ENCODE measurements around the gene PANX1. TPM values are rescaled to one million over a fixed set of nuclear protein-coding genes. Genes with fewer than 3 reads are reported as not detected.

Gene PANX1
- total and polyA plus RNA-seq, 2 experiments from 2014 or later: 9.5 to 40.8 TPM

DNA sequence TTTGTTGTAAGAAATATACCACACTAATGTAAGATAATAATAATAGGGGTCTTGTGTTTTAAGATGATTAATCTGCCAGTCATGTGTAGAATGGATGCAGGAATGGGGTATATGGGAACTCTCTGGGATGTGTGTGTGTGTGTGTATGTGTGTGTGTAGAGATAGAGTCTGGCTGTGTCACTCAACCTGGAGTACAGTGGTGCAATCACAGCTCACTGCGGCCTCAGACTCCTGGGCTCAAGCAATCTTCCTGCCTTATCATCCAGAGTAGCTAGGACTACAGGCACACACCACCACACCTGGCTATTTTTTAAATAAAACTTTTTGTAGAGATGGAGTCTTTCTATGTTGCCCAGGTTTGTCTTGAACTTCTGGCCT lies 11.5 kb upstream of the PANX1 start:
- H3K9me3 Mint-ChIP-seq: peaks cover 16% of the 10 kb centered on the region
- H3K36me3 ChIP-seq (ENCODE audit: insufficient read depth): no peaks in the 10 kb centered on the region
- H3K4me1 ChIP-seq (ENCODE audit: insufficient read depth): peaks cover 41% of the 10 kb centered on the region
- H3K4me3 ChIP-seq: no peak overlapping the region
- peaks cover 17% of the 10 kb centered on the region for H3K9me2 ChIP-seq (ENCODE audit: insufficient read depth)
- no peak overlapping the region for H3K27ac ChIP-seq (ENCODE audit: low read depth)
- no peak overlapping the region for H2AFZ ChIP-seq
- ATAC-seq (no peak), DNase-seq (ENCODE audit: low spot score) (no peak)
- 0 out of 2 replicates have a peak, but pooled peaks cover 2% of the 10 kb centered on the region for H3K79me2 ChIP-seq (replicated peaks; ENCODE audit: insufficient read depth)
- peaks cover 2% of the 10 kb centered on the region; the same call in 1 of the 2 replicates for H3K27me3 ChIP-seq (ENCODE audit: insufficient read depth)
- peaks cover 6% of the 10 kb centered on the region for H3K27me3 Mint-ChIP-seq (ENCODE audit: insufficient read depth, low read depth, poor library complexity)
- H3K4me1 Mint-ChIP-seq: peaks cover 49% of the 10 kb centered on the region
- H3K36me3 Mint-ChIP-seq (ENCODE audit: low read depth): peaks cover 22% of the 10 kb centered on the region
- H3K27ac Mint-ChIP-seq: no peak overlapping the region
- no peak overlapping the region for H3K4me3 Mint-ChIP-seq
- peaks cover 12% of the 10 kb centered on the region; the same call in 1 of the 2 replicates for H3F3A ChIP-seq (replicated peaks; ENCODE audit: low read depth)
- TF ChIP-seq, protein P1, sequence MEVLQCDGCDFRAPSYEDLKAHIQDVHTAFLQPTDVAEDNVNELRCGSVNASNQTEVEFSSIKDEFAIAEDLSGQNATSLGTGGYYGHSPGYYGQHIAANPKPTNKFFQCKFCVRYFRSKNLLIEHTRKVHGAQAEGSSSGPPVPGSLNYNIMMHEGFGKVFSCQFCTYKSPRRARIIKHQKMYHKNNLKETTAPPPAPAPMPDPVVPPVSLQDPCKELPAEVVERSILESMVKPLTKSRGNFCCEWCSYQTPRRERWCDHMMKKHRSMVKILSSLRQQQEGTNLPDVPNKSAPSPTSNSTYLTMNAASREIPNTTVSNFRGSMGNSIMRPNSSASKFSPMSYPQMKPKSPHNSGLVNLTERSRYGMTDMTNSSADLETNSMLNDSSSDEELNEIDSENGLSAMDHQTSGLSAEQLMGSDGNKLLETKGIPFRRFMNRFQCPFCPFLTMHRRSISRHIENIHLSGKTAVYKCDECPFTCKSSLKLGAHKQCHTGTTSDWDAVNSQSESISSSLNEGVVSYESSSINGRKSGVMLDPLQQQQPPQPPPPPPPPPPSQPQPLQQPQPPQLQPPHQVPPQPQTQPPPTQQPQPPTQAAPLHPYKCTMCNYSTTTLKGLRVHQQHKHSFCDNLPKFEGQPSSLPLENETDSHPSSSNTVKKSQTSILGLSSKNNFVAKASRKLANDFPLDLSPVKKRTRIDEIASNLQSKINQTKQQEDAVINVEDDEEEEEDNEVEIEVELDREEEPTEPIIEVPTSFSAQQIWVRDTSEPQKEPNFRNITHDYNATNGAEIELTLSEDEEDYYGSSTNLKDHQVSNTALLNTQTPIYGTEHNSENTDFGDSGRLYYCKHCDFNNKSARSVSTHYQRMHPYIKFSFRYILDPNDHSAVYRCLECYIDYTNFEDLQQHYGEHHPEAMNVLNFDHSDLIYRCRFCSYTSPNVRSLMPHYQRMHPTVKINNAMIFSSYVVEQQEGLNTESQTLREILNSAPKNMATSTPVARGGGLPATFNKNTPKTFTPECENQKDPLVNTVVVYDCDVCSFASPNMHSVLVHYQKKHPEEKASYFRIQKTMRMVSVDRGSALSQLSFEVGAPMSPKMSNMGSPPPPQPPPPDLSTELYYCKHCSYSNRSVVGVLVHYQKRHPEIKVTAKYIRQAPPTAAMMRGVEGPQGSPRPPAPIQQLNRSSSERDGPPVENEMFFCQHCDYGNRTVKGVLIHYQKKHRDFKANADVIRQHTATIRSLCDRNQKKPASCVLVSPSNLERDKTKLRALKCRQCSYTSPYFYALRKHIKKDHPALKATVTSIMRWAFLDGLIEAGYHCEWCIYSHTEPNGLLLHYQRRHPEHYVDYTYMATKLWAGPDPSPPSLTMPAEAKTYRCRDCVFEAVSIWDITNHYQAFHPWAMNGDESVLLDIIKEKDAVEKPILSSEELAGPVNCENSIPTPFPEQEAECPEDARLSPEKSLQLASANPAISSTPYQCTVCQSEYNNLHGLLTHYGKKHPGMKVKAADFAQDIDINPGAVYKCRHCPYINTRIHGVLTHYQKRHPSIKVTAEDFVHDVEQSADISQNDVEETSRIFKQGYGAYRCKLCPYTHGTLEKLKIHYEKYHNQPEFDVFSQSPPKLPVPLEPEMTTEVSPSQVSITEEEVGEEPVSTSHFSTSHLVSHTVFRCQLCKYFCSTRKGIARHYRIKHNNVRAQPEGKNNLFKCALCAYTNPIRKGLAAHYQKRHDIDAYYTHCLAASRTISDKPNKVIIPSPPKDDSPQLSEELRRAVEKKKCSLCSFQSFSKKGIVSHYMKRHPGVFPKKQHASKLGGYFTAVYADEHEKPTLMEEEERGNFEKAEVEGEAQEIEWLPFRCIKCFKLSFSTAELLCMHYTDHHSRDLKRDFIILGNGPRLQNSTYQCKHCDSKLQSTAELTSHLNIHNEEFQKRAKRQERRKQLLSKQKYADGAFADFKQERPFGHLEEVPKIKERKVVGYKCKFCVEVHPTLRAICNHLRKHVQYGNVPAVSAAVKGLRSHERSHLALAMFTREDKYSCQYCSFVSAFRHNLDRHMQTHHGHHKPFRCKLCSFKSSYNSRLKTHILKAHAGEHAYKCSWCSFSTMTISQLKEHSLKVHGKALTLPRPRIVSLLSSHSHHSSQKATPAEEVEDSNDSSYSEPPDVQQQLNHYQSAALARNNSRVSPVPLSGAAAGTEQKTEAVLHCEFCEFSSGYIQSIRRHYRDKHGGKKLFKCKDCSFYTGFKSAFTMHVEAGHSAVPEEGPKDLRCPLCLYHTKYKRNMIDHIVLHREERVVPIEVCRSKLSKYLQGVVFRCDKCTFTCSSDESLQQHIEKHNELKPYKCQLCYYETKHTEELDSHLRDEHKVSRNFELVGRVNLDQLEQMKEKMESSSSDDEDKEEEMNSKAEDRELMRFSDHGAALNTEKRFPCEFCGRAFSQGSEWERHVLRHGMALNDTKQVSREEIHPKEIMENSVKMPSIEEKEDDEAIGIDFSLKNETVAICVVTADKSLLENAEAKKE (CRISPR knock-in tag; IDR thresholded peaks at IDR 0.05): no peak
- TF ChIP-seq JUNB (IDR thresholded peaks at IDR 0.05; ENCODE audit: unreplicated experiment): no peak
- H4K20me1 ChIP-seq (replicated peaks; ENCODE audit: insufficient read depth): no peaks in the 10 kb centered on the region
- no peak overlapping the region for H3K4me2 ChIP-seq

DNA sequence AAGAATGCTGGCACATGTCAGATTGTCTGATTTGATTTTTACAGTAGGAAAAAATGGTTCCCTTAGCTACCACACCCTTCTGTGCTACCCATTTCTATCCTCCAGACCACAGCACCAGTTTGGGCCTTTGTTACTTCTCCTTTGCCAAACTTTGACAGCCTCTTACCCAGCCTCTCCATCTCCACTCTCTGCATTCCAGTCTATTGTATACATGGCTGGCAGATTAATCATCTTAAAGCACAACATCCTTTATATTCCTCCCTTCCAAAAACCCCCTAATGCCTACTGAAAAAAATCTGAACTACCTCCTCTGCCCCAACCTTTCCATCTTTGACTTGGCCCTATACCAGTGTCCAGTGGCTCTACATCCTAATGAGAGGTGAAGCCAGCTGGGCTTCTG lies 10.8 kb upstream of the PANX1 start:
- peaks cover 35% of the 10 kb centered on the region for H3K4me1 ChIP-seq (ENCODE audit: insufficient read depth)
- peaks cover 21% of the 10 kb centered on the region for H3K9me2 ChIP-seq (ENCODE audit: insufficient read depth)
- no peaks in the 10 kb centered on the region for H3K36me3 ChIP-seq (ENCODE audit: insufficient read depth)
- peaks cover 12% of the 10 kb centered on the region; the same call in 1 of the 2 replicates for H3F3A ChIP-seq (replicated peaks; ENCODE audit: low read depth)
- peaks cover 16% of the 10 kb centered on the region for H3K9me3 Mint-ChIP-seq
- H3K27ac Mint-ChIP-seq: no peak overlapping the region
- H3K27ac ChIP-seq (ENCODE audit: low read depth): no peak overlapping the region
- no peak for DNase-seq (ENCODE audit: low spot score)
- H3K27me3 ChIP-seq (ENCODE audit: insufficient read depth): peaks cover 2% of the 10 kb centered on the region; the same call in 1 of the 2 replicates
- peaks cover 25% of the 10 kb centered on the region for H3K36me3 Mint-ChIP-seq (ENCODE audit: low read depth)
- 0 out of 2 replicates have a peak, but pooled peaks cover 2% of the 10 kb centered on the region for H3K79me2 ChIP-seq (replicated peaks; ENCODE audit: insufficient read depth)
- H4K20me1 ChIP-seq (replicated peaks; ENCODE audit: insufficient read depth): no peaks in the 10 kb centered on the region
- H3K4me3 Mint-ChIP-seq: no peak overlapping the region
- H3K27me3 Mint-ChIP-seq (ENCODE audit: insufficient read depth, low read depth, poor library complexity): peaks cover 6% of the 10 kb centered on the region
- no peak overlapping the region for H3K4me2 ChIP-seq
- H2AFZ ChIP-seq: no peak overlapping the region
- no peak overlapping the region for H3K4me3 ChIP-seq
- H3K4me1 Mint-ChIP-seq: peaks cover 42% of the 10 kb centered on the region
- no peak for ATAC-seq
- TF ChIP-seq NANOG (IDR thresholded peaks at IDR 0.05; ENCODE audit: borderline replicate concordance) (no peak), CREB1 (CRISPR knock-in tag; IDR thresholded peaks at IDR 0.05; ENCODE audit: low read depth) (no peak), STAT1 (IDR thresholded peaks at IDR 0.05; ENCODE audit: unreplicated experiment) (no peak), ZNF114 (CRISPR knock-in tag; IDR thresholded peaks at IDR 0.05) (no peak), EZH2 (IDR thresholded peaks at IDR 0.05; ENCODE audit: low read depth, unreplicated experiment) (no peak), EZH2phosphoT487 (IDR thresholded peaks at IDR 0.05; ENCODE audit: unreplicated experiment) (no peak)
- TF ChIP-seq, protein P2, sequence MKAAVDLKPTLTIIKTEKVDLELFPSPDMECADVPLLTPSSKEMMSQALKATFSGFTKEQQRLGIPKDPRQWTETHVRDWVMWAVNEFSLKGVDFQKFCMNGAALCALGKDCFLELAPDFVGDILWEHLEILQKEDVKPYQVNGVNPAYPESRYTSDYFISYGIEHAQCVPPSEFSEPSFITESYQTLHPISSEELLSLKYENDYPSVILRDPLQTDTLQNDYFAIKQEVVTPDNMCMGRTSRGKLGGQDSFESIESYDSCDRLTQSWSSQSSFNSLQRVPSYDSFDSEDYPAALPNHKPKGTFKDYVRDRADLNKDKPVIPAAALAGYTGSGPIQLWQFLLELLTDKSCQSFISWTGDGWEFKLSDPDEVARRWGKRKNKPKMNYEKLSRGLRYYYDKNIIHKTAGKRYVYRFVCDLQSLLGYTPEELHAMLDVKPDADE (IDR thresholded peaks at IDR 0.05): no peak
- TF ChIP-seq, protein P3, sequence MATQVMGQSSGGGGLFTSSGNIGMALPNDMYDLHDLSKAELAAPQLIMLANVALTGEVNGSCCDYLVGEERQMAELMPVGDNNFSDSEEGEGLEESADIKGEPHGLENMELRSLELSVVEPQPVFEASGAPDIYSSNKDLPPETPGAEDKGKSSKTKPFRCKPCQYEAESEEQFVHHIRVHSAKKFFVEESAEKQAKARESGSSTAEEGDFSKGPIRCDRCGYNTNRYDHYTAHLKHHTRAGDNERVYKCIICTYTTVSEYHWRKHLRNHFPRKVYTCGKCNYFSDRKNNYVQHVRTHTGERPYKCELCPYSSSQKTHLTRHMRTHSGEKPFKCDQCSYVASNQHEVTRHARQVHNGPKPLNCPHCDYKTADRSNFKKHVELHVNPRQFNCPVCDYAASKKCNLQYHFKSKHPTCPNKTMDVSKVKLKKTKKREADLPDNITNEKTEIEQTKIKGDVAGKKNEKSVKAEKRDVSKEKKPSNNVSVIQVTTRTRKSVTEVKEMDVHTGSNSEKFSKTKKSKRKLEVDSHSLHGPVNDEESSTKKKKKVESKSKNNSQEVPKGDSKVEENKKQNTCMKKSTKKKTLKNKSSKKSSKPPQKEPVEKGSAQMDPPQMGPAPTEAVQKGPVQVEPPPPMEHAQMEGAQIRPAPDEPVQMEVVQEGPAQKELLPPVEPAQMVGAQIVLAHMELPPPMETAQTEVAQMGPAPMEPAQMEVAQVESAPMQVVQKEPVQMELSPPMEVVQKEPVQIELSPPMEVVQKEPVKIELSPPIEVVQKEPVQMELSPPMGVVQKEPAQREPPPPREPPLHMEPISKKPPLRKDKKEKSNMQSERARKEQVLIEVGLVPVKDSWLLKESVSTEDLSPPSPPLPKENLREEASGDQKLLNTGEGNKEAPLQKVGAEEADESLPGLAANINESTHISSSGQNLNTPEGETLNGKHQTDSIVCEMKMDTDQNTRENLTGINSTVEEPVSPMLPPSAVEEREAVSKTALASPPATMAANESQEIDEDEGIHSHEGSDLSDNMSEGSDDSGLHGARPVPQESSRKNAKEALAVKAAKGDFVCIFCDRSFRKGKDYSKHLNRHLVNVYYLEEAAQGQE (IDR thresholded peaks at IDR 0.05; ENCODE audit: unreplicated experiment): no peak

Data from GM23338 (cell line).